Stimulated activated memory B cell treated with anti-CD40 and anti-IgM and Interleukin-4, amounts not matched to agents 10 μg/mL and 1 μg/mL and 100 μg/mL, for 72 hours (primary cell): ENCODE results near the gene CD44.
A peak's percentile ranks its signal among the peaks of the same experiment; 100 is the strongest.

Experiments
- ATAC-seq: fragments of 150-1000 bp; cut with Tn5 transposase; 2 replicates; pipeline ENCODE4 v1.10.0; 2021
- H3K27ac Mint-ChIP-seq: one replicate; pipeline ENCODE4 v1.8.0; 2022; ENCODE audit warnings: mild to moderate bottlenecking, mixed read lengths
- H3K27me3 Mint-ChIP-seq: one replicate; pipeline ENCODE4 v1.8.0; 2022; ENCODE audit warnings: mixed read lengths
- H3K36me3 Mint-ChIP-seq: one replicate; pipeline ENCODE4 v1.8.0; 2022; ENCODE audit warnings: mixed read lengths
- H3K4me1 Mint-ChIP-seq: one replicate; pipeline ENCODE4 v1.8.0; 2022; ENCODE audit warnings: mixed read lengths
- H3K4me3 Mint-ChIP-seq: one replicate; pipeline ENCODE4 v1.8.0; 2022; ENCODE audit warnings: mild to moderate bottlenecking, moderate library complexity, mixed read lengths
- H3K9me3 Mint-ChIP-seq: one replicate; pipeline ENCODE4 v1.8.0; 2022; ENCODE audit warnings: mixed read lengths

The CD44 gene

GRCh38 chr11:35122308-35122707 lies 16.7 kb upstream of the CD44 start:
- ATAC-seq, result no peak
- Mint-ChIP-seq H3K36me3 (no peaks in the 10 kb centered on the region), H3K4me3 (no peak overlapping the region), H3K4me1 (peaks cover 84% of the 10 kb centered on the region), H3K27me3 (no peaks in the 10 kb centered on the region), H3K9me3 (no peaks in the 10 kb centered on the region), H3K27ac (peak overlapping the region; percentile 58)

- ATAC-seq, result peak; percentile 87
- Mint-ChIP-seq H3K9me3 (no peaks in the 10 kb centered on the region), H3K36me3 (no peaks in the 10 kb centered on the region), H3K4me1 (peaks cover 69% of the 10 kb centered on the region), H3K27me3 (no peaks in the 10 kb centered on the region), H3K27ac (peak overlapping the region; percentile 88), H3K4me3 (peak overlapping the region; percentile 71)
Observed at GRCh38 chr11:35126000-35126878, 12.7 kb upstream of the CD44 start.

GRCh38 chr11:35126879-35127581 lies 11.9 kb upstream of the CD44 start:
- H3K4me3 Mint-ChIP-seq, result peak overlapping the region; percentile 71
- H3K27ac Mint-ChIP-seq, result peak overlapping the region; percentile 88
- no peaks in the 10 kb centered on the region for H3K36me3 Mint-ChIP-seq
- peaks cover 69% of the 10 kb centered on the region for H3K4me1 Mint-ChIP-seq
- H3K9me3 Mint-ChIP-seq, result no peaks in the 10 kb centered on the region
- no peaks in the 10 kb centered on the region for H3K27me3 Mint-ChIP-seq
- ATAC-seq, result peak; percentile 61

GRCh38 chr11:35127619-35128018 lies 11.4 kb upstream of the CD44 start:
- H3K4me1 Mint-ChIP-seq, result peaks cover 67% of the 10 kb centered on the region

DNA sequence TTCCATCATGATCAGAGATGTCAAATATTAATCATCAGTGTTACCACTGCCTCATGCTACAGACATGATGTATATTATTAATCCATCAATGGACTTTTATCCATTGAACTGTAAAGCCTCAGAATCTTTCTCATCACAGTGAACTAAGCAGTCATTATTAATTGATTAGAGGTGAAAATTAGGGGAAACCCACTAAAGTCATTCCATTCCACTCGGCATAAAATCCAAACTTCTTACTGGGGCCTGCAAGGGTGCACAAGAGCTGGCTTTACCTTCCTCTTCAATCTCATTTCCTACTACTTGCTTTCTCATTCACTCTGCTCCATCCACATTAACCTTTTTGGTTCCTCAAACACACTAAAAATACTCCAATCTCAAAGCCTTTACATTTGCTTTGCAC lies 7.9 kb upstream of the CD44 start:
- ATAC-seq, result no peak
- Mint-ChIP-seq H3K27ac (peak overlapping the region; percentile 48), H3K4me1 (peaks cover 47% of the 10 kb centered on the region), H3K9me3 (no peaks in the 10 kb centered on the region), H3K4me3 (no peak overlapping the region), H3K36me3 (no peaks in the 10 kb centered on the region), H3K27me3 (no peaks in the 10 kb centered on the region)

More at GRCh38 chr11:35127619-35128018, 11.4 kb upstream of the CD44 start:
- H3K4me3 Mint-ChIP-seq, result peak overlapping the region; percentile 32
- no peaks in the 10 kb centered on the region for H3K9me3 Mint-ChIP-seq
- peak; percentile 10 for ATAC-seq
- no peaks in the 10 kb centered on the region for H3K27me3 Mint-ChIP-seq
- no peaks in the 10 kb centered on the region for H3K36me3 Mint-ChIP-seq
- peak overlapping the region; percentile 88 for H3K27ac Mint-ChIP-seq

DNA sequence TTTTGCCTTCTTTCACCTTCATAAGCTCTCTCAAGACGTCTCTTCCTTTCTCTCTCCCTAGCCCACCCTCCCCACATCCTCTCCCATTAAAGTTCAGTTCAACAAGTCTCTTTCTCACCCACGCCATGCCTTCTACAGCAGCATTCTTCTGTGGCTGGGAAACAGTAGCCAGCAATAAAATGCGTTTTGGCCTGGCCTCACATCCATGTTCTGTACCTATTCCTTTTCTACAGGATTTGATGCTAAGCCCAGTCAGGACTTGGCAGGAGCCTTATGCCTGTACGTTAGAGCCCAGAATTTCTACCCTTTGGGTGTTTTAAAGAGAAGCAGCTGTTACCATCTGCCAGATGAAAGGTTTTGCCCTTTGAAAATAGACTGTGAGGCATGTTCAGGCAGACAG lies 7.1 kb upstream of the CD44 start:
- no peak for ATAC-seq
- H3K36me3 Mint-ChIP-seq, result no peaks in the 10 kb centered on the region

DNA sequence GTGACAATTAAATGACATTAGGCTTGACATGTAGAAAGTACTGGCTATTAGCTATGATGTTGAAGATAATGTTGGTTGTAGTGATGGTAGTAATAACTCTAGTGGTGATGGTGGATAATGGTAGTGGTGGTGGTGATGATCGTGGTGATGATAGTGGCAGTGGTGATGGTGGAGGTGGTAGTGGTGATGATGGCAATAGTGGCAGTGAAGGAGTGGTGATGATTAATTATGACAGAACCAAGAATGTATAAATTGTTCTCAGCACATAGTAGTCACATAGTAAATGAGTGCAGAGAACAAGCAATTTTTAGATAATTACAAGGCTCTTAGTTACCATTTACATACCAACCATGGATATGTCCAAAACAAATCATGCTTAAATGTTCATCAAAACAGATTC lies 5.3 kb upstream of the CD44 start:
- Mint-ChIP-seq H3K27ac (no peak overlapping the region), H3K9me3 (no peaks in the 10 kb centered on the region), H3K27me3 (no peaks in the 10 kb centered on the region), H3K36me3 (no peaks in the 10 kb centered on the region), H3K4me1 (peaks cover 45% of the 10 kb centered on the region), H3K4me3 (no peak overlapping the region)
- no peak for ATAC-seq

More for the DNA sequence above, 7.1 kb upstream of the CD44 start:
- Mint-ChIP-seq H3K4me3 (no peak overlapping the region), H3K4me1 (peaks cover 41% of the 10 kb centered on the region), H3K27me3 (no peaks in the 10 kb centered on the region), H3K9me3 (no peaks in the 10 kb centered on the region), H3K27ac (peak overlapping the region; percentile 48)

DNA sequence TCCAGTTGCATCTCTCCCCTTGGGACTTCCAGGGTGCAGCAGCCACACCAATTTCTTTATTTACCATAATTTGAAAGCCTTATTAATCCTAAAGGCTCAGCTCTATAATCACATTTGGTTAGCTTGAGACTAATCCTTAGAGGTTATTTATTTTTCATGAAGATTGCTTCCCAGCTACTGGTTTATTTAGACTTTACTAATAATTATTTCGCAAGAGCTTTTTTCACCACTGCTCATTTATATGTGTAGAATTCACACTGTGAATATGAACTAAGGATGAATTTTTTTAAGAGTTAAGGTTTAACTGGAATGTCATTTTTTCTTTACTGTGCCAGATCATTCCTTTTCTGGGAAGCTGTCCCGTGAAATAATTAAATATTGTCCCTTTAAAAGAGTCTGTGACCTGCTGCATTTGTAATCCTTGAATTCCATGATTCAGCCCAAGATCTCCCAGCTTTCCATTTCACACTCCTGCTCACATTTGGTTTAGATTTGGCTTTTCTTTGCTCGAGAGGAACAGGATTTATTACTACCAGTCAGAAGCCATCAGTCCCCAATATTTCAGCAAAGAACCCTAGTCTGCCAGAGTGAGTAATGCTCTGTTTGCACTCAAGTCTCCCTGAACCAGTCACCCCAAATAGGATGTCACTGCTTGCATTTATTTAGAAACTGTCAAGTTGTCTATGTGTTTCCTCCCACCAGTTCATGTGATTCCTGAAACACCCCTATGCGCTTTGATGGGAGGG lies 4.4 kb upstream of the CD44 start:
- Mint-ChIP-seq H3K9me3 (no peaks in the 10 kb centered on the region), H3K27me3 (no peaks in the 10 kb centered on the region), H3K36me3 (no peaks in the 10 kb centered on the region), H3K27ac (no peak overlapping the region), H3K4me3 (no peak overlapping the region), H3K4me1 (peaks cover 41% of the 10 kb centered on the region)
- ATAC-seq, result no peak

- no peak for ATAC-seq
Observed at GRCh38 chr11:35135222-35135621, 3.7 kb upstream of the CD44 start.

DNA sequence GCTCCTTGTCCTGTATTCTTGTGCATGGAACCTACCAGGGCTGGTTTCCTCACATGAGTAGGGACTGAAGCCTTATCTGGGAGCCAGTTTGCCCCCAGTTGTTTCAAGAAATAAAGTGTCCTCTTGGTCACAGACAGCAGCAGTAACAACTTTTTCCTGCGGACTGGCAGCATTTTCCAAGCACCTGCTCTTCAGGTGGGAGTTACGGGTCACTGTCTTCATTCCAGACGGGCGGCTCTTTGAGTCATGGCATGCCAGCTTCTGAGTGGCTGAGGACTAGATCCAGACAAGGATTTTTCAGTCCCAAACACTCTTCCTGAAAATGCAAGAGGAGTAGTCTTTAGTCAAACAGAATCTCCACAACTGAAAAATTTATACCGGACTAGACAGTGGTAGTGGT lies 2.7 kb upstream of the CD44 start:
- no peaks in the 10 kb centered on the region for H3K9me3 Mint-ChIP-seq
- H3K27ac Mint-ChIP-seq, result no peak overlapping the region
- H3K4me1 Mint-ChIP-seq, result peaks cover 35% of the 10 kb centered on the region

More at GRCh38 chr11:35135222-35135621, 3.7 kb upstream of the CD44 start:
- no peaks in the 10 kb centered on the region for H3K9me3 Mint-ChIP-seq
- no peaks in the 10 kb centered on the region for H3K36me3 Mint-ChIP-seq
- H3K4me3 Mint-ChIP-seq, result no peak overlapping the region
- H3K27me3 Mint-ChIP-seq, result no peaks in the 10 kb centered on the region
- peaks cover 41% of the 10 kb centered on the region for H3K4me1 Mint-ChIP-seq
- H3K27ac Mint-ChIP-seq, result no peak overlapping the region

DNA sequence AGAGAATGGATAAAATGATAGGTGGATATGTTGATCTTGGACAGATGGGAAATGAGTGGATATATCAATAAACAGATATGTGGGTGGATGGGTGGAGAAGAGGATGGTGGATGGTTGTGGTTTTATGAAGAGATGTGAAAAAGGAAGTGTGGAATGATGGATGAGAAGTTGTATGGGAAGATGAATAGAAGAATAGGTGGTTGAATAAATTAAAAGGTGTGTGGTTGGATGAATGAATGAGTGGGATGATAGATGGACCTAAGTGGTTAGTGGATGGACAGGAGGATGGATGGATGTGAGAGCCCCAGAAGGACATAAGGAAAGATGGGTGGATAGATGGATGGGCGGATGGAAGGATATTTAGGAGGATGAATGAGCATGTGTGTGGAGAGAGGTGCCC lies 913 bp upstream of the CD44 start:
- peaks cover 6% of the 10 kb centered on the region for H3K36me3 Mint-ChIP-seq
- ATAC-seq, result no peak
- peaks cover 38% of the 10 kb centered on the region for H3K4me1 Mint-ChIP-seq

More for the DNA sequence above, 2.7 kb upstream of the CD44 start:
- H3K27me3 Mint-ChIP-seq, result no peaks in the 10 kb centered on the region
- no peaks in the 10 kb centered on the region for H3K36me3 Mint-ChIP-seq
- H3K4me3 Mint-ChIP-seq, result no peak overlapping the region
- ATAC-seq, result no peak

GRCh38 chr11:35138606-35138942 lies 397 bp upstream of the CD44 start:
- Mint-ChIP-seq H3K36me3 (peaks cover 6% of the 10 kb centered on the region), H3K4me1 (peaks cover 41% of the 10 kb centered on the region), H3K27ac (peak overlapping the region; percentile 77), H3K27me3 (no peaks in the 10 kb centered on the region), H3K4me3 (peak overlapping the region; percentile 87), H3K9me3 (no peaks in the 10 kb centered on the region)
- ATAC-seq, result no peak

More for the DNA sequence above, 913 bp upstream of the CD44 start:
- peak overlapping the region; percentile 87 for H3K4me3 Mint-ChIP-seq
- H3K9me3 Mint-ChIP-seq, result no peaks in the 10 kb centered on the region
- no peaks in the 10 kb centered on the region for H3K27me3 Mint-ChIP-seq
- peak overlapping the region; percentile 77 for H3K27ac Mint-ChIP-seq

DNA sequence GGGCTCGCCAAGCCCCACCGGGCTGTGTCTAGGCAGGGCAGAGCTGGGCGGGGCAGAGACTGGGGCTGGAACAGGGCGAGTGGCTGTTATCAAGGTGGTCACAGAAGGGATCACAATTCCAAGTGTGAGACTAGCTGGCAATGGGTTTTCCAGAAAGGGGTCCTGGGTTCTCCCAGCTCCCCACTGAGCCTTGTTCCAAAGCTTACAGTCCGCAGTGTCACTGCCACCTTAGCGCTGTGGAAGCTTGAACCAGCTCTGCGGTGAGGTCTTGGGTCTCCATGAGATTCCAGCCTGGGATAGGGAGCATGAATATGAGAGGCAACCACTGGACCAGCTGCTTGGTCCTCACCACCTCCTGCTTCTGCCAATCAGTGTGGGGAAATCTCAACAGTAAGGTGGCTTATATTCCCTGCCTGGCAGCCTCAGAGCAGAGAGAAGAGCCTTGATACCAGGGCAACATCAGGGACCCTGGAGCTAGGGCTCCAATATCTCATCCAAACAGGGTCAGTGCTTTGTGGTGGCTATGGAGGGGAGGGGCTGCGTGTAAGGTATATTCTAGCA lies 831 bp downstream of the CD44 start:
- H3K9me3 Mint-ChIP-seq, result no peaks in the 10 kb centered on the region
- peaks cover 51% of the 10 kb centered on the region for H3K4me1 Mint-ChIP-seq
- H3K4me3 Mint-ChIP-seq, result peak overlapping the region; percentile 87
- H3K36me3 Mint-ChIP-seq, result peaks cover 6% of the 10 kb centered on the region
- ATAC-seq, result no peak
- H3K27me3 Mint-ChIP-seq, result no peaks in the 10 kb centered on the region
- peak overlapping the region; percentile 77 for H3K27ac Mint-ChIP-seq

- no peak for ATAC-seq
- no peaks in the 10 kb centered on the region for H3K27me3 Mint-ChIP-seq
- peaks cover 64% of the 10 kb centered on the region for H3K4me1 Mint-ChIP-seq
- peak overlapping the region; percentile 87 for H3K4me3 Mint-ChIP-seq
- no peaks in the 10 kb centered on the region for H3K9me3 Mint-ChIP-seq
- H3K27ac Mint-ChIP-seq, result peak overlapping the region; percentile 77
- H3K36me3 Mint-ChIP-seq, result peaks cover 6% of the 10 kb centered on the region
Observed at GRCh38 chr11:35141071-35141470, 2.1 kb downstream of the CD44 start.

DNA sequence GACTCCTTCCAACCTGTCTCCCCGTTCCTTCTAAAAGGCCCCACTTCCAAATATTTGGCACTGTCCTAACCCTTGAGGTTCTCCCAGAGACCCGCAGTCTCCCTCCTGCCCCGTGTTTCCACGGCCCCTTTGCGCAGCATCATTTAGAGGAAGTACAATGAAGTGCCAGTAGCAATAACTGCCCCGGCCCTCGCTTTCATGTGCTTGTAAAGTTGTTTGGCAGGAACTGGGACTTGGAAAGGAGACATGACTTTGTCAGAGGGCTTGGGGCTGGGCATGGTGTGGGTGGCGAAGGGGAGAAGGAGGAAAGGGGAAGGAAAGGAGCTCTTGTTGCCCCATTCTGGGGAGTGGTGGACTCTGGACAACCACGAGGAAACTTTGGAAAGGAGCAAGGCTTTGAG lies 2.6 kb downstream of the CD44 start:
- Mint-ChIP-seq H3K4me1 (peaks cover 69% of the 10 kb centered on the region), H3K36me3 (peaks cover 8% of the 10 kb centered on the region), H3K27ac (peak overlapping the region; percentile 77), H3K27me3 (no peaks in the 10 kb centered on the region), H3K4me3 (peak overlapping the region; percentile 87), H3K9me3 (no peaks in the 10 kb centered on the region)
- ATAC-seq, result no peak
